Vagina (tissue), 2 donors: ENCODE results near the gene ATF7IP2. TPM values are rescaled to one million over a fixed set of nuclear protein-coding genes. Genes with fewer than 3 reads are reported as not detected.

Source experiments
- DNase-seq, 2 donors: peaks; one replicate each; pipeline ENCODE4 v3.0.0-alpha.2; 2017; ENCODE audit errors: extremely low spot score in 2 of 2
- H3K27ac ChIP-seq: fragments of 200-600 bp; sonication (generic); one replicate; pipeline ENCODE4 v1.5.1; 2019
- H3K27me3 ChIP-seq: fragments of 200-600 bp; sonication (generic); one replicate; pipeline ENCODE4 v1.5.1; 2019
- H3K36me3 ChIP-seq, 2 donors: fragments of 200-600 bp; sonication (generic); one replicate each; pipeline ENCODE4 v1.5.1; 2017 to 2019
- H3K4me1 ChIP-seq: fragments of 200-600 bp; sonication (generic); one replicate; pipeline ENCODE4 v1.5.1; 2019
- H3K4me3 ChIP-seq, 2 donors: fragments of 200-600 bp; sonication (generic); 1 replicate in 1 of 2; 2 replicates in 1 of 2; pipeline ENCODE4 v1.5.1; 2016 to 2019
- H3K9me3 ChIP-seq: fragments of 200-600 bp; sonication (generic); one replicate; pipeline ENCODE4 v1.5.1; 2019
- POLR2A ChIP-seq, 2 donors: fragments of 450-650 bp; IDR thresholded peaks; one replicate each; pipeline ENCODE4 v1.6.1; 2017; ENCODE audit warnings: antibody characterized with exemption in 2 of 2, mild to moderate bottlenecking in 2 of 2, moderate library complexity in 2 of 2
- POLR2AphosphoS5 ChIP-seq, 2 donors: sonication (generic); formaldehyde crosslinking; IDR thresholded peaks; one replicate each; pipeline ENCODE4 v1.9.0; 2017; ENCODE audit warnings: antibody characterized with exemption in 2 of 2, mild to moderate bottlenecking in 2 of 2, low read depth in 1 of 2; ENCODE audit not compliant: insufficient read depth in 1 of 2
- intact Hi-C: fragments of 100-400 bp; cut with DNase I; formaldehyde crosslinking; loops from one replicate; pipeline ENCODE4 v1.15.1; 2023
- total RNA-seq: library from RNA; depleted of rRNA; stranded (reverse); fragments of >200 nt; gene quantifications from one replicate; pipeline ENCODE4 v1.2.3, GENCODE V29; 2016
- TF ChIP-seq, protein P1 (sequence below), 3 experiments: fragments of 450-650 bp in 2 of 3; fragments of 200-600 bp in 1 of 3; sonication (generic) in 1 of 3; IDR thresholded peaks; one replicate each; pipeline ENCODE4 v1.5.1; 2017 to 2019; ENCODE audit warnings: antibody characterized with exemption in 3 of 3, mild to moderate bottlenecking in 2 of 3, moderate library complexity in 2 of 3

Gene ATF7IP2
- total RNA-seq, 1 donor from 2014 or later: 5.4 TPM

DNA sequence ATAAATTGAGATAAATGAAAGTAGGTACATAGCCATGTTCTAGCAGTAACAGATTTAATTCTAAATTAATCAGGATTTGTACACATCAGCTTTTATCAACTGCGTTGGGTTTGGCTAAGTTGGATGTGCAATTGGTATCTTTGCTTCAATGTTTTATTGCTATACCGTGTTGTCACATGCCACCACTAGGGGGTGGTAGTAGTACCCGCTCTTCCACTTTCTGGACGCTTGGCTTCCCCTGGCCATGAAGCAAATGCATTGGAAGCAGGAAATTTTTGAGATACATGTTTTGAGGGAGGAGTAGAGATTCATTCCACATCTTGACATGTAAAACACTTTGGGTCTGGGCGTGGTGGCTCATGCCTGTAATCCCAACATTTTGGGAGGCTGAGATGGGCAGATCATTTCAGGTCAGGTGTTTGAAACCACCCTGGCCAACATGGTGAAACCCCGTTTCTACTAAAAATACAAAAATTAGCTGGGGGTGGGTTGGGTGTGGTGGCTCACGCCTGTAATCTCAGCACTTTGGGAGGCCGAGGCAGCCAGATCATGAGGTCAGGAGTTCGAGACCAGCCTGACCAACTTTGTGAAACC, 135.9 kb downstream of the ATF7IP2 start:
- Histone ChIP-seq H3K36me3 (no peaks in the 10 kb centered on the region), H3K27me3 (no peaks in the 10 kb centered on the region), H3K27ac (no peak overlapping the region), H3K9me3 (no peaks in the 10 kb centered on the region), H3K4me3 (no peak overlapping the region), H3K4me1 (no peaks in the 10 kb centered on the region)
- intact Hi-C loops: no loop called here
- TF ChIP-seq POLR2AphosphoS5 (IDR thresholded peaks at IDR 0.05; ENCODE audit: insufficient read depth in 1 of 2, low read depth in 1 of 2) (peak in 1 of 2 donors; percentile 13), POLR2A (IDR thresholded peaks at IDR 0.05) (no peak)
- TF ChIP-seq, protein P1, sequence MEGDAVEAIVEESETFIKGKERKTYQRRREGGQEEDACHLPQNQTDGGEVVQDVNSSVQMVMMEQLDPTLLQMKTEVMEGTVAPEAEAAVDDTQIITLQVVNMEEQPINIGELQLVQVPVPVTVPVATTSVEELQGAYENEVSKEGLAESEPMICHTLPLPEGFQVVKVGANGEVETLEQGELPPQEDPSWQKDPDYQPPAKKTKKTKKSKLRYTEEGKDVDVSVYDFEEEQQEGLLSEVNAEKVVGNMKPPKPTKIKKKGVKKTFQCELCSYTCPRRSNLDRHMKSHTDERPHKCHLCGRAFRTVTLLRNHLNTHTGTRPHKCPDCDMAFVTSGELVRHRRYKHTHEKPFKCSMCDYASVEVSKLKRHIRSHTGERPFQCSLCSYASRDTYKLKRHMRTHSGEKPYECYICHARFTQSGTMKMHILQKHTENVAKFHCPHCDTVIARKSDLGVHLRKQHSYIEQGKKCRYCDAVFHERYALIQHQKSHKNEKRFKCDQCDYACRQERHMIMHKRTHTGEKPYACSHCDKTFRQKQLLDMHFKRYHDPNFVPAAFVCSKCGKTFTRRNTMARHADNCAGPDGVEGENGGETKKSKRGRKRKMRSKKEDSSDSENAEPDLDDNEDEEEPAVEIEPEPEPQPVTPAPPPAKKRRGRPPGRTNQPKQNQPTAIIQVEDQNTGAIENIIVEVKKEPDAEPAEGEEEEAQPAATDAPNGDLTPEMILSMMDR (IDR thresholded peaks at IDR 0.05): peak; percentile 25 to 81 (median 68)
- no peak for DNase-seq

DNA sequence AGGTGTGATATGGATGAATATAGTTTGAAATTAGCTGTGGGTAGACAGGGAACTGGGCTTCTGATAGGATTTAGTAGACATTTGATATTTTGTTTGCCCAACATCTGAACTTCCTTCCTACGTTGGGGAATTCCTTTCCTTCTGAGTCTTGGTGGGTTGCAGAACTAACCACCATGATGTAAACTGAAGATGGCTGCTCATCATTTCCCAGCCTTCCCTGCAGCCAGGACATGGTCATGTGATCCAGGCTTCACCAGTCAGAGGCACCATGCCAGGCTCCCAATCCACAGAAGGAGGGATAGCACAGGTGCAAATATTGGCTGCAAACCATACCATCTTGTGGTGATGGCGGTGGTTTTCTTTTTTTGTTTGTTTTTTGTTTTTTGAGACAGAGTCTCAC, 137.1 kb downstream of the ATF7IP2 start:
- Histone ChIP-seq H3K9me3 (no peaks in the 10 kb centered on the region), H3K27me3 (no peaks in the 10 kb centered on the region), H3K4me1 (no peaks in the 10 kb centered on the region), H3K27ac (no peak overlapping the region), H3K4me3 (no peak overlapping the region), H3K36me3 (no peaks in the 10 kb centered on the region)
- DNase-seq: no peak
- TF ChIP-seq POLR2AphosphoS5 (IDR thresholded peaks at IDR 0.05; ENCODE audit: insufficient read depth in 1 of 2, low read depth in 1 of 2): no peak
- intact Hi-C loops: no loop called here

DNA sequence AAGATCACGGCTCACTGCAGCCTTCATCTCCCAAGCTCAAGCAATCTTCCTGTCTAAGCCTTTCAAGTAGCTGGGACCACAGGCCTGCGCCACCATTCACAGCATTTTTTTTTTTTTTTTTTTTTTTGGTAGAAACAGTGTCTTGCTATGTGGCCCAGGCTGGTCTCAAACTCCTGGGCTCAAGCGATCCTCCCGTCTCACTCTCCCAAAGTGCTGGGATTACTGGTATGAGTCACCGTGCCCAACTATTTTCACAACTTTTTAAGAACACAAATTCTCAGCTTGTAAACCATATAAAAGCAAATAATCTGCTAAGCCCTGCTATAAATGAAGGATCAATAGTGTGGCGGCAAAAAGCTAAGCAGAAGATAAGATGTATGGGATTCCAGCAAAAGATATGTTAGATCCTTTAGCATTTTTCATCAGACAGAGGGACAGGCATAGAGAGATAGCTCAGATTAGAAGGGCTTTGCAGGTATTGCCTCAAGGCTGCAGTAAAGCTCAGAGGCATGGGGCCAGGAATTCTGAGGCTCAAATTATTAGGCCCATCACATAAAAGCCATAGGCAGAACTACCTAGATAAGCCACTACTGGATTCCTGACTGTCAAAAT, 139.5 kb downstream of the ATF7IP2 start:
- Histone ChIP-seq H3K27me3 (no peaks in the 10 kb centered on the region), H3K36me3 (no peaks in the 10 kb centered on the region), H3K9me3 (no peaks in the 10 kb centered on the region), H3K4me1 (no peaks in the 10 kb centered on the region), H3K27ac (no peak overlapping the region), H3K4me3 (no peak overlapping the region)
- no peak for DNase-seq
- intact Hi-C loops: no loop called here
- TF ChIP-seq POLR2A (IDR thresholded peaks at IDR 0.05): no peak
- TF ChIP-seq, protein P1 (IDR thresholded peaks at IDR 0.05): no peak
- TF ChIP-seq POLR2AphosphoS5 (IDR thresholded peaks at IDR 0.05; ENCODE audit: insufficient read depth in 1 of 2, low read depth in 1 of 2): no peak

DNA sequence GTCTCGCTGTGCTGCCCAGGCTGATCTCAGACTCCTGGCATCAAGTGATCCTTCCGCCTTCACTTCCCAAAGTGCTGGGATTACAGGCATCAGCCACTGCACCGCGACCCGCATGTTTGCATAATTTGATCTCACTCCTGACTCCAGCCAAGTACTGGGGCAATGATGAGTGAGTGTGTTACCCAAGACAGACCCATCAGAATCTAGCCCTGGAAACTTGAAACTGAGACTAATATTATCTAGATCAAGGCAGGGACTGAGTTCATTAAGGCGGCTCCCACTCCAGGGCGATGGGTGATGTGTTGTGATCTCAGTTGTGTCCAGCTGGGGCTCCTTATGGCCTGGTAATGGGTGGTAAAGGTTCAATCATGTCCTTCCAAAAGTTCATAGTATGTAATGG, 141.1 kb downstream of the ATF7IP2 start:
- no peak for DNase-seq
- Histone ChIP-seq H3K4me3 (no peak overlapping the region), H3K4me1 (no peaks in the 10 kb centered on the region), H3K9me3 (no peaks in the 10 kb centered on the region), H3K27ac (no peak overlapping the region), H3K36me3 (peaks cover 0 to 3% of the 10 kb centered on the region in 2 donors), H3K27me3 (no peaks in the 10 kb centered on the region)
- intact Hi-C loops: no loop called here
- no peak for TF ChIP-seq POLR2A (IDR thresholded peaks at IDR 0.05)
- TF ChIP-seq POLR2AphosphoS5 (IDR thresholded peaks at IDR 0.05; ENCODE audit: insufficient read depth in 1 of 2, low read depth in 1 of 2): no peak
- TF ChIP-seq, protein P1 (IDR thresholded peaks at IDR 0.05): no peak

DNA sequence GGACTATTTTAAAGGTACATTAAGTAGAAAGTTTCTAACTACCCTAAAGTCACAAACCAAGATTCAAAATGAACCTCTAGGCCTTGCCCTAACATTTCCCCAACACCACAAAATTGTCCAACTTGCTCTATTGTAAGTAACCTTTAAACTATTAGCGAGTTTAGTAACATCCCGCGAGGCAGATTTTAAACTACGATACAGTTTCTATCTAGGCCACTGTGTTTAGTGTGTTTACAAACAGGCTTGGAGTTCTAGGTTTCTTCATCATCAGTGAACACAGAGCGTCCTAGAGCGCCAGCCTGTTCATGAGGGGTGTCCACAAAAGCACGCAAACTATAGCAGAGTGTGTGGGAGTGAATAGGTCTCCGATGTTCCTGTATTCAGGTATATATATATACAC, 142.8 kb downstream of the ATF7IP2 start:
- Histone ChIP-seq H3K4me3 (no peak overlapping the region), H3K27ac (no peak overlapping the region), H3K27me3 (no peaks in the 10 kb centered on the region), H3K9me3 (no peaks in the 10 kb centered on the region), H3K36me3 (peaks cover 0 to 15% of the 10 kb centered on the region in 2 donors), H3K4me1 (no peaks in the 10 kb centered on the region)
- TF ChIP-seq POLR2AphosphoS5 (IDR thresholded peaks at IDR 0.05; ENCODE audit: insufficient read depth in 1 of 2, low read depth in 1 of 2) (no peak), POLR2A (IDR thresholded peaks at IDR 0.05) (no peak)
- TF ChIP-seq, protein P1 (IDR thresholded peaks at IDR 0.05): no peak
- DNase-seq: no peak
- intact Hi-C loops: no loop called here
